Right lobe of liver (tissue), 4 donors: ENCODE measurements around the gene OR52W1.

Experiments
- POLR2A ChIP-seq: fragments of 450-650 bp; IDR thresholded peaks from one replicate; pipeline ENCODE4 v1.6.1; 2017; ENCODE audit warnings: antibody characterized with exemption, mild to moderate bottlenecking
- TF ChIP-seq, protein P1 (sequence below), 4 donors: fragments of 200-600 bp in 3 of 4; fragments of 450-650 bp in 1 of 4; IDR thresholded peaks; one replicate each; pipeline versions ENCODE4 v1.5.1 to v1.8.0; 2016 to 2022; ENCODE audit warnings: antibody characterized with exemption in 4 of 4, mild to moderate bottlenecking in 2 of 4
- donor health status: DM: no; HTN: no; CAD: no.
- donor health status: DM: no; HTN: no; CAD: no.
- donor health status: DM: no; HTN: yes; CAD: no.

DNA sequence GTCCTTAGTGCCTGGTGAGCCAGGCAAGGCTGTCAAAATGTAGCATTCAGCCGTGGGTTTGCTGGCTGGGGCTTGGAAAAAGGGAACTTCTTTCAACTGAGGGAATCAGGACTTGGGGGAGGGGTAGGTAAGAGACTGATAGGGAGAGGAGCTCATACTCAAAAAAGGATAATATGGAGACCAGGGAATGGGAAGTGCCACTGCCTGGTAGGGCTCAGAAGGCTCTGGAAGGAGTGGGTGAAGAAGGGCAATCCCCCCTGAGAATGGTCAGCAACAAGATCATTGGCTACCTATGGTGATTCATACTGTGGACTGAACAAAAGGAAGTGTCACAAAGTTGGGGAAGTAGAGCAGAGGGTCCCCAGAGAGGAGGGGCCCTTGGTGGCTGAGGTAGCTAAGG, 41.8 kb downstream of the OR52W1 start:
- TF ChIP-seq, protein P1, sequence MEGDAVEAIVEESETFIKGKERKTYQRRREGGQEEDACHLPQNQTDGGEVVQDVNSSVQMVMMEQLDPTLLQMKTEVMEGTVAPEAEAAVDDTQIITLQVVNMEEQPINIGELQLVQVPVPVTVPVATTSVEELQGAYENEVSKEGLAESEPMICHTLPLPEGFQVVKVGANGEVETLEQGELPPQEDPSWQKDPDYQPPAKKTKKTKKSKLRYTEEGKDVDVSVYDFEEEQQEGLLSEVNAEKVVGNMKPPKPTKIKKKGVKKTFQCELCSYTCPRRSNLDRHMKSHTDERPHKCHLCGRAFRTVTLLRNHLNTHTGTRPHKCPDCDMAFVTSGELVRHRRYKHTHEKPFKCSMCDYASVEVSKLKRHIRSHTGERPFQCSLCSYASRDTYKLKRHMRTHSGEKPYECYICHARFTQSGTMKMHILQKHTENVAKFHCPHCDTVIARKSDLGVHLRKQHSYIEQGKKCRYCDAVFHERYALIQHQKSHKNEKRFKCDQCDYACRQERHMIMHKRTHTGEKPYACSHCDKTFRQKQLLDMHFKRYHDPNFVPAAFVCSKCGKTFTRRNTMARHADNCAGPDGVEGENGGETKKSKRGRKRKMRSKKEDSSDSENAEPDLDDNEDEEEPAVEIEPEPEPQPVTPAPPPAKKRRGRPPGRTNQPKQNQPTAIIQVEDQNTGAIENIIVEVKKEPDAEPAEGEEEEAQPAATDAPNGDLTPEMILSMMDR (IDR thresholded peaks at IDR 0.05): no peak
- TF ChIP-seq POLR2A: no peak
